MM.1S (cell line): Measurements from ENCODE around the gene CYGB.

Experiments used
- DNase-seq: peaks from one replicate; pipeline ENCODE4 v3.0.0-alpha.2; 2015
- H2AFZ ChIP-seq: fragments of 300-600 bp; sonication (generic); 2 replicates; pipeline ENCODE4 v1.6.0; 2016; ENCODE audit warnings: antibody characterized with exemption, low read length
- H3F3A ChIP-seq: fragments of 300-600 bp; sonication (generic); 2 replicates; pipeline ENCODE4 v1.6.1; 2016; ENCODE audit warnings: mild to moderate bottlenecking, antibody characterized with exemption, low read length, moderate library complexity, mixed read lengths; ENCODE audit not compliant: insufficient read depth
- H3K27ac ChIP-seq: fragments of 300-600 bp; sonication (generic); 2 replicates; pipeline ENCODE4 v1.5.1; 2016; ENCODE audit warnings: mild to moderate bottlenecking, low read length
- H3K27me3 ChIP-seq: fragments of 300-600 bp; sonication (generic); replicated peaks from 2 replicates; pipeline ENCODE4 v1.6.0; 2016; ENCODE audit warnings: low read length; ENCODE audit not compliant: insufficient read depth
- H3K36me3 ChIP-seq: fragments of 300-600 bp; sonication (generic); replicated peaks from 2 replicates; pipeline ENCODE4 v1.6.1; 2016; ENCODE audit warnings: mild to moderate bottlenecking, low read length, mixed read lengths; ENCODE audit not compliant: insufficient read depth
- H3K4me1 ChIP-seq: fragments of 300-600 bp; sonication (generic); 2 replicates; pipeline ENCODE4 v1.6.1; 2016; ENCODE audit warnings: low read length, mixed read lengths
- H3K4me2 ChIP-seq: fragments of 300-600 bp; sonication (generic); 2 replicates; pipeline ENCODE4 v1.6.0; 2016; ENCODE audit warnings: low read depth, low read length
- H3K4me3 ChIP-seq: fragments of 300-600 bp; sonication (generic); 2 replicates; pipeline ENCODE4 v1.5.1; 2016; ENCODE audit warnings: low read length, mixed read lengths
- H3K79me2 ChIP-seq: fragments of 300-600 bp; sonication (generic); 2 replicates; pipeline ENCODE4 v1.6.1; 2016; ENCODE audit warnings: mixed run types, low read length, mixed read lengths
- H3K9ac ChIP-seq: fragments of 300-600 bp; sonication (generic); 2 replicates; pipeline ENCODE4 v1.6.1; 2016; ENCODE audit warnings: low read length, mixed read lengths
- H3K9me2 ChIP-seq: fragments of 300-600 bp; sonication (generic); replicated peaks from 2 replicates; pipeline ENCODE4 v1.6.1; 2016; ENCODE audit warnings: mild to moderate bottlenecking, low read length, mixed read lengths; ENCODE audit not compliant: insufficient read depth
- H3K9me3 ChIP-seq: fragments of 300-600 bp; sonication (generic); replicated peaks from 2 replicates; pipeline ENCODE4 v1.6.1; 2016; ENCODE audit warnings: mild to moderate bottlenecking, low read length, mixed read lengths; ENCODE audit not compliant: insufficient read depth
- H4K20me1 ChIP-seq: fragments of 300-600 bp; sonication (generic); 2 replicates; pipeline ENCODE4 v1.6.1; 2016; ENCODE audit warnings: mild to moderate bottlenecking, low read length, moderate library complexity, mixed read lengths; ENCODE audit not compliant: insufficient read depth
- CTCF ChIP-seq: fragments of 300-600 bp; sonication (generic); IDR thresholded peaks from 2 replicates; pipeline ENCODE4 v1.5.1; 2016; ENCODE audit warnings: antibody characterized with exemption, low read length, mixed read lengths
- EZH2 ChIP-seq: fragments of 300-600 bp; sonication (generic); optimal IDR thresholded peaks from 2 replicates; pipeline ENCODE3; 2017; ENCODE audit warnings: low read depth, mild to moderate bottlenecking, antibody characterized with exemption, low read length, mixed read lengths
- EZH2phosphoT487 ChIP-seq: fragments of 300-600 bp; sonication (generic); IDR thresholded peaks from 2 replicates; pipeline ENCODE4 v1.6.1; 2018; ENCODE audit warnings: antibody characterized with exemption, low read length

CYGB gene

GRCh38 chr17:76532072-76532651 is 5.3 kb downstream of the CYGB start:
- Histone ChIP-seq H3K4me3 (no peak overlapping the region), H3K4me1 (peaks cover 5% of the 10 kb centered on the region; the same call in 1 of the 2 replicates), H3K79me2 (no peaks in the 10 kb centered on the region), H3K36me3 (no peaks in the 10 kb centered on the region), H3F3A (no peaks in the 10 kb centered on the region), H3K4me2 (no peak overlapping the region), H2AFZ (no peak overlapping the region), H4K20me1 (no peaks in the 10 kb centered on the region), H3K9me2 (no peaks in the 10 kb centered on the region), H3K9me3 (no peaks in the 10 kb centered on the region), H3K9ac (no peak overlapping the region), H3K27ac (no peak overlapping the region), H3K27me3 (peaks cover 80% of the 10 kb centered on the region)
- TF ChIP-seq EZH2, result no peak
- no peak for TF ChIP-seq CTCF
- no peak for TF ChIP-seq EZH2phosphoT487
- DNase-seq, result no peak

GRCh38 chr17:76531486-76532038 is 5.9 kb downstream of the CYGB start:
- TF ChIP-seq EZH2 (no peak), EZH2phosphoT487 (no peak), CTCF (no peak)
- H3K4me3 ChIP-seq, result no peak overlapping the region
- peaks cover 5% of the 10 kb centered on the region; the same call in 1 of the 2 replicates for H3K4me1 ChIP-seq
- H3K9me2 ChIP-seq, result no peaks in the 10 kb centered on the region
- H3K9me3 ChIP-seq, result no peaks in the 10 kb centered on the region
- no peaks in the 10 kb centered on the region for H4K20me1 ChIP-seq
- H3K36me3 ChIP-seq, result no peaks in the 10 kb centered on the region
- no peak overlapping the region for H2AFZ ChIP-seq
- H3K27me3 ChIP-seq, result peaks cover 77% of the 10 kb centered on the region
- H3K9ac ChIP-seq, result no peak overlapping the region
- H3K4me2 ChIP-seq, result no peak overlapping the region
- H3K27ac ChIP-seq, result no peak overlapping the region
- no peaks in the 10 kb centered on the region for H3F3A ChIP-seq
- no peak for DNase-seq
- H3K79me2 ChIP-seq, result no peaks in the 10 kb centered on the region

- Histone ChIP-seq H3K9me3 (no peaks in the 10 kb centered on the region), H3K27me3 (peaks cover 73% of the 10 kb centered on the region), H3K4me3 (no peak overlapping the region), H4K20me1 (no peaks in the 10 kb centered on the region), H3K9ac (no peak overlapping the region), H3K27ac (no peak overlapping the region), H3K79me2 (no peaks in the 10 kb centered on the region), H3K9me2 (no peaks in the 10 kb centered on the region), H2AFZ (0 out of 2 replicates have a peak overlapping the region, but pooled peaks have one; percentile 26), H3K4me2 (no peak overlapping the region), H3K4me1 (peaks cover 5% of the 10 kb centered on the region; the same call in 1 of the 2 replicates), H3F3A (no peaks in the 10 kb centered on the region), H3K36me3 (no peaks in the 10 kb centered on the region)
- no peak for DNase-seq
- TF ChIP-seq EZH2phosphoT487 (no peak), CTCF (no peak), EZH2 (no peak)
Observed at GRCh38 chr17:76530811-76531485, 6.6 kb downstream of the CYGB start.
